A549 (cell line): ENCODE results near the gene CADM2. TPM values are rescaled to one million over a fixed set of nuclear protein-coding genes. Genes with fewer than 3 reads are reported as not detected.
A peak's percentile ranks its signal among the peaks of the same experiment; 100 is the strongest.

Experiments used
- ATAC-seq, 2 experiments: fragments of 200-7000 bp in 1 of 2; fragments of >200 bp in 1 of 2; cut with Nextera tagmentation in 1 of 2; cut with Tn5 transposase in 1 of 2; 3 replicates each; pipeline versions ENCODE4 v1.8.0 to v1.9.1; 2018 to 2020; ENCODE audit warnings: mild to moderate bottlenecking in 1 of 2, moderate library complexity in 1 of 2
- CTCF ChIA-PET: fragments of 300-600 bp; sonication (Branson Sonifier 250); formaldehyde crosslinking; extraction: SDS; loops from one replicate; lab custom pipeline; 2021; ENCODE audit warnings: antibody characterized with exemption, inconsistent platforms; lab: Yijun Ruan, JAX
- POLR2A ChIA-PET: fragments of 350-600 bp; formaldehyde crosslinking; extraction: SDS; loops from one replicate; lab custom pipeline; 2021; ENCODE audit warnings: antibody characterized with exemption, inconsistent platforms; lab: Yijun Ruan, JAX
- DNase-seq, 2 experiments: peaks; one replicate each; pipeline versions ENCODE4 v3.0.0 to v3.0.0-alpha.2; 2011 to 2016; ENCODE audit warnings: low read depth in 1 of 2, low spot score in 1 of 2
- FAIRE-seq: peaks from 2 replicates; lab custom pipeline; 2011; peaks lifted over from hg19 to GRCh38; lab: Jason Lieb, UNC
- H3K27ac ChIP-seq, 2 experiments: fragments of >200 bp; sonication (Bioruptor Twin); formaldehyde crosslinking; 3 replicates each; pipeline ENCODE4 v1.5.1; 2016 to 2017
- H3K4me1 ChIP-seq: fragments of >200 bp; sonication (Bioruptor Twin); formaldehyde crosslinking; 3 replicates; pipeline ENCODE4 v1.6.1; 2016
- H3K4me2 ChIP-seq: fragments of >200 bp; sonication (Bioruptor Twin); formaldehyde crosslinking; 3 replicates; pipeline ENCODE4 v1.6.1; 2016
- H3K4me3 ChIP-seq: fragments of >200 bp; sonication (Bioruptor Twin); formaldehyde crosslinking; 3 replicates; pipeline ENCODE4 v1.5.1; 2016
- H3K9me3 ChIP-seq: fragments of >200 bp; sonication (Bioruptor Twin); formaldehyde crosslinking; 3 replicates; pipeline ENCODE4 v1.6.1; 2016
- ATOH8 ChIP-seq: fragments of 250-450 bp; sonication (Bioruptor Pico); IDR thresholded peaks from 2 replicates; pipeline ENCODE4 v1.5.0; 2020; ENCODE audit warnings: low read depth, mild to moderate bottlenecking, moderate library complexity
- BCL3 ChIP-seq: fragments of >200 bp; sonication (Bioruptor Twin); formaldehyde crosslinking; IDR thresholded peaks from 3 replicates; pipeline ENCODE4 v1.6.1; 2016
- CBX2 ChIP-seq: fragments of 200-600 bp; sonication (generic); IDR thresholded peaks from 2 replicates; pipeline ENCODE4 v1.6.1; 2016; ENCODE audit warnings: low read depth, mild to moderate bottlenecking, borderline replicate concordance
- CTCF ChIP-seq: fragments of >200 bp; sonication (Bioruptor Twin); formaldehyde crosslinking; IDR thresholded peaks from 3 replicates; pipeline ENCODE4 v1.5.1; 2016
- E2F6 ChIP-seq: IDR thresholded peaks from 2 replicates; pipeline ENCODE4 v1.6.1; 2012; ENCODE audit warnings: low read depth, borderline replicate concordance
- EP300 ChIP-seq, 2 experiments: fragments of >200 bp; sonication (Bioruptor Twin); formaldehyde crosslinking; IDR thresholded peaks; 2 replicates in 1 of 2; 3 replicates in 1 of 2; pipeline ENCODE4 v1.6.1; 2016 to 2017
- FOSB ChIP-seq: fragments of 250-450 bp; sonication (Bioruptor Pico); IDR thresholded peaks from 2 replicates; pipeline ENCODE4 v1.5.0; 2020; ENCODE audit warnings: mild to moderate bottlenecking, moderate library complexity
- FOXS1 ChIP-seq: fragments of 250-450 bp; sonication (Bioruptor Pico); IDR thresholded peaks from 2 replicates; pipeline ENCODE4 v1.5.0; 2020; ENCODE audit warnings: mild to moderate bottlenecking, moderate library complexity
- GATA3 ChIP-seq: IDR thresholded peaks from 2 replicates; pipeline ENCODE4 v1.6.1; 2012; ENCODE audit warnings: borderline replicate concordance
- HDAC2 ChIP-seq: fragments of 200-600 bp; sonication (generic); IDR thresholded peaks from 2 replicates; pipeline ENCODE4 v1.6.1; 2016
- HOXA7 ChIP-seq: fragments of 250-450 bp; sonication (Bioruptor Pico); IDR thresholded peaks from 2 replicates; pipeline ENCODE4 v1.5.0; 2020; ENCODE audit warnings: mild to moderate bottlenecking, moderate library complexity
- JUNB ChIP-seq: fragments of >200 bp; sonication (Bioruptor Twin); formaldehyde crosslinking; IDR thresholded peaks from 2 replicates; pipeline ENCODE4 v1.6.1; 2016
- MAX ChIP-seq: IDR thresholded peaks from 2 replicates; pipeline ENCODE4 v1.6.1; 2012
- MYC ChIP-seq: IDR thresholded peaks from 2 replicates; pipeline ENCODE4 v1.6.1; 2012; ENCODE audit warnings: mild to moderate bottlenecking, inconsistent platforms, low read length, improper control_type of control experiment, borderline replicate concordance
- NFE2L2 ChIP-seq: fragments of 150-350 bp; conservative IDR thresholded peaks from 2 replicates; pipeline ENCODE4 v1.6.1; 2014; ENCODE audit warnings: low read length
- NPAS2 ChIP-seq: fragments of 250-450 bp; sonication (Bioruptor Pico); IDR thresholded peaks from 2 replicates; pipeline ENCODE4 v1.8.0; 2022; ENCODE audit warnings: mild to moderate bottlenecking, moderate library complexity, borderline replicate concordance
- POLR2A ChIP-seq: IDR thresholded peaks from 2 replicates; pipeline ENCODE4 v1.6.1; 2012; ENCODE audit warnings: mild to moderate bottlenecking, low read length
- POLR2AphosphoS2 ChIP-seq: conservative IDR thresholded peaks from 2 replicates; pipeline ENCODE4 v1.6.1; 2012; ENCODE audit warnings: low read length, improper control_type of control experiment, inconsistent platforms
- RAD21 ChIP-seq, 2 experiments: fragments of >200 bp in 1 of 2; sonication (Bioruptor Twin) in 1 of 2; formaldehyde crosslinking in 1 of 2; IDR thresholded peaks in 1 of 2; conservative IDR thresholded peaks in 1 of 2; 2 replicates in 1 of 2; 3 replicates in 1 of 2; pipeline ENCODE4 v1.6.1; 2012 to 2018; ENCODE audit warnings: inconsistent platforms in 1 of 2
- SMC3 ChIP-seq: fragments of >200 bp; sonication (Bioruptor Twin); formaldehyde crosslinking; IDR thresholded peaks from 3 replicates; pipeline ENCODE4 v1.6.1; 2018; ENCODE audit warnings: inconsistent platforms
- TP53 ChIP-seq: fragments of 250-450 bp; sonication (Bioruptor Pico); IDR thresholded peaks from 2 replicates; pipeline ENCODE4 v1.5.0; 2021; ENCODE audit warnings: mild to moderate bottlenecking, moderate library complexity
- ZFP36 ChIP-seq: fragments of 450-650 bp; IDR thresholded peaks from 2 replicates; pipeline ENCODE4 v1.6.1; 2014; ENCODE audit warnings: borderline replicate concordance; ENCODE audit not compliant: partially characterized antibody
- WGBS: methylation state at CpG from one replicate; pipeline ENCODE4 v1.1.6; 2017; ENCODE audit errors: missing lambda C conversion rate; 5-methylcytosine and 5-hydroxymethylcytosine counted together
- polyA plus RNA-seq, 4 experiments: library from polyadenylated mRNA; depleted of rRNA in 3 of 4; stranded (reverse); fragments of >200 nt; fragmentation: RNase III in 1 of 4; extraction: RNeasy Plus Mini Kit Qiagen cat#74134 plus additional on column Dnase treatment in 1 of 4; gene quantifications; 2 replicates in 3 of 4; 3 replicates in 1 of 4; pipeline ENCODE4 v1.2.3, GENCODE V29; 2011 to 2017

The CADM2 gene
- polyA plus RNA-seq, 2 of the 4 experiments (the other 2 are of a cell fraction) = 0.05 to 0.71 TPM

- no peaks in the 10 kb centered on the region for H3K9me3 ChIP-seq
- H3K4me2 ChIP-seq = no peak overlapping the region
- 3% methylated on average over 3 of the region's 3 CpGs for WGBS
- H3K4me1 ChIP-seq = no peaks in the 10 kb centered on the region
- POLR2A ChIA-PET = no interaction called here
- no peak overlapping the region for H3K4me3 ChIP-seq
- no peak overlapping the region for H3K27ac ChIP-seq
- DNase-seq (peak; percentile 3 to 7), FAIRE-seq (peak; percentile 49), ATAC-seq (peak in 1 of 2 experiments; percentile 38; a peak in 1 of 6 replicates)
- CTCF ChIA-PET = no interaction called here
- TF ChIP-seq TP53 (CRISPR knock-in tag) = no peak
- TF ChIP-seq RAD21 (conservative IDR thresholded peaks at IDR 0.05 in 1 of 2, IDR thresholded peaks at IDR 0.05 in 1 of 2) = peak; percentile 31 to 43; a peak in 3 of 5 replicates
- TF ChIP-seq ATOH8 (CRISPR knock-in tag) = no peak
- TF ChIP-seq CTCF = peak; percentile 52
- TF ChIP-seq CBX2 = no peak
- no peak for TF ChIP-seq NPAS2
- TF ChIP-seq SMC3 = peak; percentile 68
- TF ChIP-seq MAX = no peak
- TF ChIP-seq FOSB (CRISPR knock-in tag) = no peak
- TF ChIP-seq HDAC2 = no peak
- no peak for TF ChIP-seq EP300 (IDR thresholded peaks at IDR 0.05)
- no peak for TF ChIP-seq JUNB
- TF ChIP-seq ZFP36 = no peak
- no peak for TF ChIP-seq E2F6
- TF ChIP-seq POLR2AphosphoS2 = no peak
- TF ChIP-seq, all 56 proteins: peak for 3
These were observed 345.7 kb downstream of the CADM2 start for GRCh38 chr3:85304360-85304964.

- H3K27ac ChIP-seq = no peak overlapping the region
- WGBS = 38% methylated on average over 3 of the region's 3 CpGs
- no peaks in the 10 kb centered on the region for H3K9me3 ChIP-seq
- no peak for DNase-seq
- ChIA-PET CTCF (no interaction called here), POLR2A (no interaction called here)
- no peak overlapping the region for H3K4me2 ChIP-seq
- no peak for ATAC-seq
- FAIRE-seq = no peak
- TF ChIP-seq FOXS1 (CRISPR knock-in tag) (no peak), ATOH8 (CRISPR knock-in tag) (no peak), RAD21 (conservative IDR thresholded peaks at IDR 0.05 in 1 of 2, IDR thresholded peaks at IDR 0.05 in 1 of 2) (no peak), BCL3 (no peak), HDAC2 (no peak), HOXA7 (CRISPR knock-in tag) (no peak), TP53 (CRISPR knock-in tag) (no peak), MYC (no peak), GATA3 (no peak), NFE2L2 (no peak), POLR2A (no peak)
- H3K4me1 ChIP-seq = no peaks in the 10 kb centered on the region
- H3K4me3 ChIP-seq = no peak overlapping the region
These were observed 353.5 kb downstream of the CADM2 start for GRCh38 chr3:85312331-85312730.
